Ramos (cell line): ENCODE data around the gene MIA2.
"Not testable (repeated sequence)": the region's sequence is repeated elsewhere in the genome, so short reads cannot be mapped to it uniquely, and the experiment has no call there.

Experiments used
- in situ Hi-C: fragments of 300-500 bp; cut with MboI; formaldehyde crosslinking; loops from one replicate; pipeline ENCODE4 v1.14.3; 2022; ENCODE audit warnings: low sequenced_read_pairs; ENCODE audit not compliant: unreplicated experiment

Gene MIA2

GRCh38 chr14:39230416-39231035, 3.2 kb upstream of the MIA2 start:
- in situ Hi-C loops: no loop called here

DNA sequence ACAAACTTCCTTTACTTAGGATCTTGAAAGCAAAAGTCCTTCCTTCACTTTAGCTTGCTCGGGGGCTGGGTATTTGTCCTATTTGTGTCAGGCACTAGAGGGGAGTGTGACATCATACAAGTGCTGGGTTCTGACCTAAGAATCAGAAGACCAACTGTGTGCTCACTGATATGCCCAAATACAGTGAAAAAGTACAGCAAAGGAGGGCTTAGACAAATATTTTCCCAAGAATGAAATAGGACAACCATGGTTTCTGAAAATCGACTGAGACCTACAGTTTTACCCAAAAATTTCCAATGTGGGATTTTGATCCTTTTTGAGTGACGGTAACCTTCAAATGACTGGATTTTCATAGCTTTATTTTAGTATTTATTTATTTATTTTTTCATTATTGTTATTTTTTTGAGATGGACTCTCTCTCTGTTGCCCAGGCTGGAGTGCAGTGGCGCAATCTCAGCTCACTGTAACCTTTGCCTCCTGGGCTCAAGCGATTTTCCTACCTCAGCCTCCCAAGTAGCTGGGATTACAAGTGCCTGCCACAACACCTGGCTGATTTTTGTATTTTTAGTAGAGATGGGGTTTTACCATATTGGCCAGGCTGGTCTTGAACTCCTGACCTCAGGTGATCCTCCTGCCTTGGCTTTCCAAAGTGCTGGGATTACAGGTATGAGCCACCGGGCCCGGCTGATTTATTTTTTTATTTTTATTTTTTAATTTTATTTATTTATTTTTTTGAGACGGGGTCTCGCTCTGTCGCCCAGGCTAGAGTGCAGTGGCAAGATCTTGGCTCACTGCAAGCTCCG, 1.8 kb upstream of the MIA2 start:
- in situ Hi-C loops: not testable (repeated sequence)

- in situ Hi-C loops: no loop called here
Observed at GRCh38 chr14:39232554-39233415, 930 bp upstream of the MIA2 start.

DNA sequence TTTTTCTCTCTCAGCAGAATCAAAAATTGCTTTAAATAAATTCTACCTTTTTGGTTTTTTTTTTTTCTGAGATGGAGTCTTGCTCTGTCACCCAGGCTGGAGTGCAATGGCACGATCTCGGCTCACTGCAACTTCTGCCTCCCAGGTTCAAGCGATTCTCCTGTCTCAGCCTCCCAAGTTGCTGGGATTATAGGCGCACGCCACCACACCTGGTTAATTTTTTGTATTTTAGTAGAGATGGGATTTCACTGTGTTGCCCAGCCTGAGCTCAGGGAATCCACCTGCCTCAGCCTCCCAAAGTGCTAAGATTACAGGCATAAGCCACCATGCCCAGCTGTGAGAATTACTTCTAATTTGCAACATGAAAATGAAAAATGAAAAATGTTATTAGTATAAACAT, 1.3 kb downstream of the MIA2 start:
- in situ Hi-C loops: not testable (repeated sequence)

DNA sequence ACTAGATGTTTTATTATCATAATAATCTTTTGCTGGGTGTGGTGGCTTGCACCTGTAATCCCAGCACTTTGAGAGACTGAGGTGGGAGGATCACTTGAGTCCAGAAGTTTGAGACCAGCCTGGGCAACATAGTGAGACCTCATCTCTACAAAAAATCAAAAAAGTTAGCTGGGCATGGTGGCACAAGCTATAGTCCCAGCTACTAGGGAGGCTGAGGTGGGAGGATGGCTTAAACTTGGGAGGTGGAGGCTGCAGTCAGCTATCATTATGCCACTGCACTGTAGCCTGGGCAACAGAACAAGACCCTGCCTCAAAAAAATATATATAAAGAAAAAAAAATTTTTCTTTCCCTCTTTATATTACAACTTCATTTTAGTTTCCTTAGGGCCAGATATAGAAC, 1.8 kb downstream of the MIA2 start:
- in situ Hi-C loops: not testable (repeated sequence)

DNA sequence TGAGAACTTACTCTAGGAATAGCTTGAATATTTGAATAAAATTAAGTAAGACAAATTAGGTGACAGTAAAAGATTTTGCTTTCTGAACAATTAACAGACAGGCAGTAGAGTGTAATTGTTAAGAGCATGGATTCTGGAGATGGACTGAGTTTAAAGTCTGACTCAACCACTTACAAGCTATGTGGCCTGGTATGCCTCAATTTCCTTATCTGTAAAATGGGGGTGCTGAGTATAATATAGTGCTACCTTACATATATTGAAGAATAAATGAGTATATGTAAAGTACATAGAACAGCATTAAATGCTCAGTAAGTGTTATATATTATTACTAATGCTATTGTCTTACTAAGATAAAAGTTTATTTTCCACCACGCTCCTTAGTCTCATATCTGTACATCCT, 7.1 kb downstream of the MIA2 start:
- in situ Hi-C loops: no loop called here

DNA sequence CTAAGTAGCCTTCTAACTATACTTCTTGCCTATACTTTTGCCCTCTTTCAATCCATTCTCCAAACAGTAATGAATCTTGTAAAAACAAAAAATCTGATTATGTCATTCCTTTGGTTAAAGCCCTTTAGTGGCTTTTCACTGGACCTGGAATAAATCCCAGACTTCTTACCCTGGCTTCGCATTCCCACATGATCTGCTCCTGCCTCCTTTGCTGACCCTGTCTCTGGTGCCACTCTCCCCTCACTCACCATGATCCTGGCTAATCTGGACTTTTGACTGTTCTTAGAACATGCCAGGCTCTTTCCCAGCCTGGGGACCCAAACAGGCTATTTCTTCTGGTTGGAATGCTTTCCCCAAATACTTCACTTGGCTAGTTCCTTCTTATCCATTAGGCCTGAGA, 7.9 kb downstream of the MIA2 start:
- in situ Hi-C loops: no loop called here

- in situ Hi-C loops: no loop called here
Observed at GRCh38 chr14:39243831-39244230, 10.1 kb downstream of the MIA2 start.

GRCh38 chr14:39246618-39247017, 12.9 kb downstream of the MIA2 start:
- in situ Hi-C loops: no loop called here

GRCh38 chr14:39247256-39247655, 13.5 kb downstream of the MIA2 start:
- in situ Hi-C loops: no loop called here

DNA sequence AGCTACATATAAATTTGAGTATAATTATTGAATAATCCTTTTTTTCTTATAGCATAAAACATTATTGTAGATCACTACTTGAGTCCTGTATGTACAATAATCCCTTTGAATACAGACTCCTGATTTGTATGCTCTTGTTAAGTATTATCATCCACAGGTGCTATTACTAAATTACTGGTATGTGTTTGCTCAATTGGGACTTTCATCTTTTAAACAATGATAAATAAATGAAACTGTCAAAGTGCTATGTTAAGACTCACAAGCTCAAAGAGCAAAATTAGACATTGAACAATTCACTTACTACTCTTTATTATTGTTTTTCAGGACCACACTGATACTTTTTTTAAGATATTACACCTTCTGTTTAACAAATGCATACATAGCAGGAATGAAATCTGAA, 17.8 kb downstream of the MIA2 start:
- in situ Hi-C loops: no loop called here

DNA sequence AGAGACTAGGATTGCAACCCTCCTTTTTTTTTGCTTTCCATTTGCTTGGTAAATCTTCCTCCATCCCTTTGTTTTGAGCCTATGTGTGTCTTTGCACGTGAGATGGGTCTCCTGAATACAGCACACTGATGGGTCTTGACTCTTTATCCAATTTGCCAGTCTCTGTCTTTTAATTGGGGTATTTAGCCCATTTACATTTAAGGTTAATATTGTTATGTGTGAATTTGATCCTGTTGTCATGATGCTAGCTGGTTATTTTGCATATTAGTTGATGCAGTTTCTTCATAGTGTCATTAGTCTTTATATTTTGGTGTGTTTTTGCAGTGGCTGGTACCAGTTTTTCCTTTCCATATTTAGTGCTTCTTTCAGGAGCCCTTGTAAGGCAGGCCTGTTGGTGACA, 23.7 kb downstream of the MIA2 start:
- in situ Hi-C loops: not testable (repeated sequence)

GRCh38 chr14:39258782-39259545, 25.2 kb downstream of the MIA2 start:
- in situ Hi-C loops: no loop called here

DNA sequence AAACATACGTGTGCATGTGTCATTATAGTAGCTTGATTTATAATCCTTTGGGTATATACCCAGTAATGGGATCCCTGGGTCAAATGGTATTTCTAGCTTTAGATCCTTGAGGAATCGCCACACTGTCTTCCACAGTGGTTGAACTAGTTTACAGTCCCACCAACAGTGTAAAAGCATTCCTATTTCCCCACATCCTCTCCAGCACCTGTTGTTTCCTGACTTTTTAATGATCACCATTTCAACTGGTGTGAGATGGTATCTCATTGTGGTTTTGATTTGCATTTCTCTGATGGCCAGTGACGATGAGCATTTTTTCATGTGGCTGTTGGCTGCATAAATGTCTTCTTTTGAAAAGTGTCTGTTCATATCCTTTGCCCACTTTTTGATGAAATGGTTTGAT, 26.4 kb downstream of the MIA2 start:
- in situ Hi-C loops: not testable (repeated sequence)

DNA sequence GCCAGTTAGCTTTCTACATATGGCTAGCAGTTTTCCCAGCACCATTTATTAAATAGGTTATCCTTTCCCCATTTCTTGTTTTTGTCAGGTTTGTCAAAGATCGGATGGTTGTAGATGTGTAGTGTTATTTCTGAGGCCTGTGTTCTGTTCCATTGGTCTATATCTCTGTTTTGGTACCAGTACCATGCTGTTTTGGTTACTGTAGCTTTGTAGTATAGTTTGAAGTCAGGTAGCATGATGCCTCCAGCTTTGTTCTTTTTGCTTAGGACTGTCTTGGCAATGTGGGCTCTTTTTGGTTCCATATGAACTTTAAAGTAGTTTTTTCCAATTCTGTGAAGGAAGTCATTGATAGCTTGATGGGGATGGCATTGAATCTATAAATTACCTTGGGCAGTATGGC, 28.5 kb downstream of the MIA2 start:
- in situ Hi-C loops: not testable (repeated sequence)

DNA sequence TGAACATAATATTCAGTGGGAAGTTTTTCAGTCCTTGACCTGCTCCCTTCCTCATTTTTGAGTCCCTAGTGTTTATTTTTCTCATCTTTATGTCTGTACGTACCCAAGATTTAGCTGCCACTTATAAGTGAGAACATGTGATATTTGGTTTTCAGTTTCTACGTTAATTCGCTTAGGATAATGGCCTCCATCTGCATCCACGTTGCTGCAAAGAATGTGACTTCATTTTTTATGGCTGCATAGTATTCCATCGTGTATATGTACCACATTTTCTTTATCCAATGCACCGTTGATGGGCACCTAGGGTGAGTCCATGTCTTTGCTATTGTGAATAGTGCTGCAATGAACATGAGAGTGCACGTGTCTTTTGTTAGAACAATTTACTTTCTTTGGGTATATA, 30.3 kb downstream of the MIA2 start:
- in situ Hi-C loops: no loop called here

DNA sequence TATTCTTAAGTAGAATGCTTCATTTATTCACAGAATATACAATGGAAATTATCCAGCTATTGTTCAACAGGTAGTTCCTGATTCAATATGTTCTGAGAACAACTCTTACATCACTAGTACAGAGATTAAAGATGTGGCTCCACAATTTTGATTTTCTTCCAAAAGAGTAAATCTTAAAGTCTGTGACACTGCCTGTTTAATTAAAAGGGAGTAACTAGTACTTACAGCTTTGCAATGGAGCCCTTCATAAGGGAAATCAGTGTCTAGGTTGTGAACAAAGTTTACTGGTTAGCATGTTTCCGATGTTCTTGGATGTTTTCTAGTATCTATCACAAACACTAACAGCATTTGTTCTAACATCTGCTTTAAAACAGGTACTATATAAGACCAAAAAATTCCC, 30.8 kb downstream of the MIA2 start:
- in situ Hi-C loops: no loop called here

GRCh38 chr14:39265033-39265432, 31.3 kb downstream of the MIA2 start:
- in situ Hi-C loops: no loop called here

GRCh38 chr14:39265806-39266524, 32.2 kb downstream of the MIA2 start:
- in situ Hi-C loops: no loop called here

GRCh38 chr14:39266525-39266870, 32.8 kb downstream of the MIA2 start:
- in situ Hi-C loops: no loop called here
